Measurements from ENCODE around the gene STX11. TPM values are rescaled to one million over a fixed set of nuclear protein-coding genes. Genes with fewer than 3 reads are reported as not detected.

Gene STX11
- total RNA-seq, 2 donors from 2014 or later: 0.59 to 3.8 TPM

GRCh38 chr6:144110210-144110609 is 40.1 kb upstream of the STX11 start:
- Histone ChIP-seq H3K27me3 (no peaks in the 10 kb centered on the region), H3K9me3 (no peaks in the 10 kb centered on the region), H3K4me1 (no peaks in the 10 kb centered on the region), H3K36me3 (no peaks in the 10 kb centered on the region), H3K27ac (no peak overlapping the region), H3K4me3 (no peak overlapping the region), H3K9ac (ENCODE audit: low read depth in 2 of 2, low read length in 2 of 2) (no peak overlapping the region)
- no peak for DNase-seq
- intact Hi-C loops (cut with DNase I): no loop called here
- no peak for TF ChIP-seq CTCF (IDR thresholded peaks at IDR 0.05)

- Histone ChIP-seq H3K9ac (ENCODE audit: low read depth in 2 of 2, low read length in 2 of 2) (no peak overlapping the region), H3K4me1 (no peaks in the 10 kb centered on the region), H3K4me3 (no peak overlapping the region), H3K27ac (no peak overlapping the region), H3K27me3 (no peaks in the 10 kb centered on the region), H3K36me3 (no peaks in the 10 kb centered on the region), H3K9me3 (no peaks in the 10 kb centered on the region)
- DNase-seq: no peak
- no peak for TF ChIP-seq CTCF (IDR thresholded peaks at IDR 0.05)
- intact Hi-C loops (cut with DNase I): no loop called here
Measured at GRCh38 chr6:144113366-144113765, 37.0 kb upstream of the STX11 start.

GRCh38 chr6:144115219-144115618 is 35.1 kb upstream of the STX11 start:
- TF ChIP-seq CTCF (IDR thresholded peaks at IDR 0.05): no peak
- Histone ChIP-seq H3K9me3 (no peaks in the 10 kb centered on the region), H3K27me3 (no peaks in the 10 kb centered on the region), H3K36me3 (no peaks in the 10 kb centered on the region), H3K4me3 (no peak overlapping the region), H3K9ac (ENCODE audit: low read depth in 2 of 2, low read length in 2 of 2) (no peak overlapping the region), H3K27ac (no peak overlapping the region), H3K4me1 (no peaks in the 10 kb centered on the region)
- no peak for DNase-seq
- intact Hi-C loops (cut with DNase I): no loop called here

- H3K9ac ChIP-seq (ENCODE audit: low read depth in 2 of 2, low read length in 2 of 2): no peak overlapping the region
- H3K4me1 ChIP-seq: no peaks in the 10 kb centered on the region
- H3K9me3 ChIP-seq: no peaks in the 10 kb centered on the region
- no peak for TF ChIP-seq CTCF (IDR thresholded peaks at IDR 0.05)
- no peaks in the 10 kb centered on the region for H3K27me3 ChIP-seq
- intact Hi-C loops (cut with DNase I): no loop called here
- H3K4me3 ChIP-seq: no peak overlapping the region
- no peak overlapping the region for H3K27ac ChIP-seq
- DNase-seq: no peak
- no peaks in the 10 kb centered on the region for H3K36me3 ChIP-seq
Measured at GRCh38 chr6:144119376-144119775, 30.9 kb upstream of the STX11 start.

GRCh38 chr6:144122861-144123260 is 27.5 kb upstream of the STX11 start:
- no peaks in the 10 kb centered on the region for H3K27me3 ChIP-seq
- H3K27ac ChIP-seq: no peak overlapping the region
- no peak for TF ChIP-seq CTCF (IDR thresholded peaks at IDR 0.05)
- DNase-seq: no peak
- H3K36me3 ChIP-seq: no peaks in the 10 kb centered on the region
- no peaks in the 10 kb centered on the region for H3K4me1 ChIP-seq
- intact Hi-C loops (cut with DNase I): no loop called here
- no peaks in the 10 kb centered on the region for H3K9me3 ChIP-seq
- no peak overlapping the region for H3K4me3 ChIP-seq
- H3K9ac ChIP-seq (ENCODE audit: low read depth in 2 of 2, low read length in 2 of 2): no peak overlapping the region

GRCh38 chr6:144123421-144123820 is 26.9 kb upstream of the STX11 start:
- no peak overlapping the region for H3K27ac ChIP-seq

More at GRCh38 chr6:144123421-144123820, 26.9 kb upstream of the STX11 start:
- Histone ChIP-seq H3K4me1 (no peaks in the 10 kb centered on the region), H3K4me3 (no peak overlapping the region), H3K36me3 (no peaks in the 10 kb centered on the region), H3K27me3 (no peaks in the 10 kb centered on the region), H3K9me3 (no peaks in the 10 kb centered on the region), H3K9ac (ENCODE audit: low read depth in 2 of 2, low read length in 2 of 2) (no peak overlapping the region)
- intact Hi-C loops (cut with DNase I): no loop called here
- no peak for TF ChIP-seq CTCF (IDR thresholded peaks at IDR 0.05)
- no peak for DNase-seq

All from colonic mucosa (tissue), 4 donors.